Daoy (cell line): ENCODE data around the gene ERN1. TPM values are rescaled to one million over a fixed set of nuclear protein-coding genes. Genes with fewer than 3 reads are reported as not detected.
A peak's percentile ranks its signal among the peaks of the same experiment; 100 is the strongest.
"Not testable (repeated sequence)": the region's sequence is repeated elsewhere in the genome, so short reads cannot be mapped to it uniquely, and the experiment has no call there.

Experiments
- DNase-seq: peaks from one replicate; pipeline ENCODE4 v3.0.0-alpha.2; 2015; ENCODE audit warnings: low read depth
- total RNA-seq: library from RNA; depleted of rRNA; stranded (reverse); fragments of >200 nt; shearing (Covaris generic); gene quantifications from 2 replicates; pipeline ENCODE4 v1.2.3, GENCODE V29; 2014; rRNA removed

The ERN1 gene
- total RNA-seq, result 5.2 and 13.5 TPM in 2 replicates

DNA sequence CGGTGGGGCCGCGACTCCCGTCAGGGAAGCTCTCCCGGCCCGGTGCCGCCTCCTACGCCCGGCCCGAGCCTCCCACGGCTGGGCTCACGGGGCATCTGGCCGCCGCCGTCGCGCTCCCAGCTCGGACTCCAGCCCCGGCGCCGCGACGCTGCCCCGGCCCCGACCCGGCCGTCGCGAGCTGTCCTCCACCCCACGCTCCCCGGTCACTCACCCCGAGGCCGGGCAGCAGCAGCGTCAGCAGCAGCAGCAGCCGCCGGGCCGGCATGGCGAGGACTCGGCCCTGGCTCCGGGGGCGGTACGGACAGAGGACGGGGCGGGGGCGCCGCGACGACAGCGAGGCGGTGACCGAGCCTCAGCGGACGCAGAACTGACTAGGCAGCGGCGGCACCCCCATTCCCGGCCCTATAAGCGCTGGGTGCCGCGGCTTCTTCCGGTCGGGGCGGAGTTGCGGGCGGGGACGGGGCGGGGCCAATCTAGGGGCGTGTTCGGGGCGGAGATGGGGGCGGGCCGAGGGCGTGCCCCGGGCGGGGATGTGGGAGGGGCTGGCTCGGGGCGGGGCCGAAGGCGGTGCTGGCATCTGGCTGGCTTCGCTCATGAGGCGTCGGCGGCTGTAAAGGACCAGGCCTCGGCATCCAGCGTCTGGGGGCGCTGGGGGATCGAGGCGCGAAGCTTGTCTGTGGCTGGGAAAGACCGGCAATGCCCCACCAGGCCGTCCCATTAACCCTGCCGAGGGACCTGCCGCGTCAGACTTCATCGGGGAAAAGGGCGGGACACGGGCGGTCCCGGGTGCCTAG is at the start of gene ERN1:
ERN1 (minus strand) TSS at position 380 of the 794 bp plus-strand sequence; CDS start at position 265, 115 bp downstream.
- peak; percentile 95 for DNase-seq

DNA sequence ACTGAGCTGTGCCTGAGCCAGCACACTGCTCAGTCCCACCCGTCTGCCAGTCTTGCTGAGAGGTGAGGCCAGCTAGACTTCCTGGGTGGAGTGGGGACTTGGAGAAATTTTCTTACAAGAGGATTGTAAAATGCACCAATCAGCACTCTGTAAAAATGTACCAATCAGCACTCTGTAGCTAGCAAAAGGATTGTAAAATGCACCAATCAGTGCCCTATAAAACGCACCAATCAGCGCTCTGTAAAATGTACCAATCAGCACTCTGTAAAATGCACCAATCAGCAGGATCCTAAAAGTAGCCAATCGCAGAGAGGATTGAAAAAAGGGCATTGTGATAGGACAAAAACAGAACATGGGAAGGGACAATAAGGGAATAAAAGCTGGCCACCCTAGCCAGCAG is 49.1 kb upstream of the ERN1 start:
- not testable (repeated sequence) for DNase-seq

DNA sequence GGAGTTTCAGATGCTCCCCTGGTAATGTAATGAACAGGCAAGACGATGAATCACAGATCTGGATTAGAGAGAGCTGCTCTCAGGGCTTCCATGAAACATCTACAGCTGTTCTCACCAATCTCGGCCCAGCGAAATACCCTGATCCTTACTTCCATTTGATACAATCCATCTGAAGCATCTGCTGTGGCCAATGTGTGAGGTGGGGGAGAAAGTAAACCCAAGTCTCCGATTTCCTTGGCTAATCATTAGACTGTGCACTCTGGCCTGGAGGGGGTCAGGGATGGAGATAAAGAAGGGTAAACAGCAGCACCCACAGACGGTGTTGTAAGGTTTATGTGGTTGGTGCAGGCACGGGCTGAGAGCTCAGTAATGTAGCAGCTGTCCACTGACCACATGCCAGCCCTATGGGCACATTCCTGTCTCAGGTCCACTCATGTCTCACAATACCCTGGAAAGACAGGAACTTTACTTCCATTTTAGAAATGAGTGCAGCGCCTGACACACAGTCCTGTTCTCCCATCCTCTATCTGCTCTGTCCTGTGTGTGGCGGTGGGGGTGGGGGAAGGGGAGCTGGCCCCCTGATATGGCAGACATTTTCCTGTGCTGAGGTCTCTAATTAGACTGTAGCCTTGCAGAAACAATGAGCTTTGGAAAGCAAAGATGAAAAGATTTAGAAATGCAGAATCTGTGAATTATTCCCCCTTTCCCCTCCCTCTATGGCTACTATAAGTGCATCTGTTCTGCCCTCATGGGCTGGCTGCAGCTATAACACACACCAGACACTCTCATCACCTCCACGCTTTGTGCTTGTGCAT is 48.3 kb upstream of the ERN1 start:
- no peak for DNase-seq

DNA sequence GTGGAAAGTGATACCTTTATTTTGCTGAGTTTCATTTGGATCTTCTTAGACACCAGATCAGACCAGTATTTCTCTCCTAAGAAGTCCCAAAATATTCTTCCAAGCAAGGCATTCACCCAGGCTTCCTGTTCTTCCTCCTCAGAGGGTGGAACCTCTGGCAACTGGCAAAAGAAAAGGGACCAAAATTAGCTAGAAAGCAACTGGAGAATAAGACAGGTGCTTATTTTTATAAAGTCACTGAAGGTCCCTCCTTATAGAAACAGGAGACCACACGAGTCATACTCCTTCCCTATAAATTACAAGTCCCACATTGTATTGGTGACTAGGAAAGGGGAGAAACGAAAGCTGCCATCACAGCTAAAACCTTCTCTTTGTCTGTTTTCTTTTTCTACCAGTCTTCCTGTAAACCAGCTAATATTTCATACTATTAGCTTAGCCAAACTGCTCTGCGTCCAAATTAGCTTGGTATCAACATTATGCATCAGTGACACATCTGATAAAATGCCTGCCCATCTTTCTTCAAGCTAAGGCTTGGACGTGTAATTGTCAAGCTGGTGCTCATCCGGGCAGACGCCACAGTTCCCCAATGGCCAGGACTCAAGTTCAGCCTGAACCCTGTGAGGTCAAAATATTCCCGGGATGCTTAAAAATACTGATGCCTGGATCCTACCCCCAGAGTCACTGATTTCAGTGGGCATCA is 47.5 kb upstream of the ERN1 start:
- DNase-seq, result no peak

DNA sequence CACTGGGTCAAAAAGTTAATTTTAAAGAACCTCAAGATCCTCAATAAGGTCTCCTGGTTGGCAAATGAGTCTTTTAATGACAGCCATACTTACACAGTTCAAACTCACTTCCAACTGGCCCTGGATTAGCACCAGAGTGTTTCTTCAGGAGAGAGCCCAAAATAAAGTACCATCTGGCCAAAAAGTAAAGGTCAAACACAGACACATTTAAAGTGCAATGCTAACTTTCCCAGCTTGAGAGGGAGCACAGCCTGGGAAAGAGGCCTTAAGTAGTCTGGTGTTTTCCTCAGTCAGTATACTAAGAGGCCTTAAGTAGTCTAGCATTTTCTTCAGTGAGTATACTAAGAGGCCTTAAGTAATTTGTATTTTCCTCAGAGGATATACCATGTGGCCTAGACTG is 46.6 kb upstream of the ERN1 start:
- DNase-seq, result no peak

DNA sequence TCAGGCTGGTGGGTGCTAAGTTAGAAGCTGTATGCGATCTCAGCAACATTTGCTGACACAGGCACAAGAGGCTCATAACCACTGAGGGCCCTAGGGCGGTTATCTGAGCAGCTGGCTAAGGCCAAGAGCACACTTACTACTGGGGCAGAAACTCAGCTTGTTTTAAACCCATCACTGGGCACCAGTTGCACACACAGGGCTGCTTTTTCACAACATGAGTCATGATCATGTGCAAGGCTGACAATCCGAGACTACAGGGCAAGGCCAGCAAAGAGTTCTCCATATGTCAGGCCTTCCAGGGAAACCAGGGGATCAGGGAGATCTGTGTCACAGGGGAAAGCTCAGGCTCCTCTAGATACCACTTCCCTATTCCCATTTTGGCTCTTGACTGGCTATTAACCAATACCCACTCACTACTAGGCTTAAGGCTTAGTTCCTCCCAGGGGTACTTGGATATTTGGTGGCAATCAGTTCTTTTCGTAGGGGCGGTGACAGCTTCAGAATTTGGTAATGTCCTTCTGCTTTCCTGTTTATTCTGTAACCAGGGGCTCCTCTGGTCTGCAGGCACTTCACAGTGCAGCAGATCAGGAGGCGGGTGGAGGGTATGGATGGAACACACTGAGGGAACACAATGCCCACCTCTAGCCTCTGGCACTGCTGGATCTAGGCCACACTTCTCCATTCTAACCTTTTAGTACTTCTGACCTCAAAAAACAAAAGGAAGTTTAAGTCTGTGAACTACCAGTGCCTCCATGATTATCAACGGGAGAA is 44.9 kb upstream of the ERN1 start:
- DNase-seq, result peak; percentile 9

DNA sequence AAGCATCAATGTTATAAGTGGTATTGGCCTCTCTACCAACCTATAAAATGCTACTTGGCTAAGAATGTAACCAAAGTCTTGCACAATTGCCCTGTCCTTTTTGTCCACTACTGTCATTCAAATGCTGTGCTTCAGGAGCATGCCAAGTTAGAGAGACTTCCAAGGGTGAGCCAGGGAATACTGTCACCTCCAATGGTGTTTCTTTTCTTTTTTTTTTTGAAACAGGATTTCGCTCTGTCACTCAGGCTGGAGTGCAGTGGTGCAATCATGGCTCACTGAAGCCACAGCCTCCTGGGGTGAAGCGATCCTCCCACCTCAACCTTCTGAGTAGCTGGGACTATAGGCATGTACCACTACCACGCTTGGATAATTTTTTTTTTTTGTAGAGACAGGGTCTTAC is 43.7 kb upstream of the ERN1 start:
- no peak for DNase-seq

DNA sequence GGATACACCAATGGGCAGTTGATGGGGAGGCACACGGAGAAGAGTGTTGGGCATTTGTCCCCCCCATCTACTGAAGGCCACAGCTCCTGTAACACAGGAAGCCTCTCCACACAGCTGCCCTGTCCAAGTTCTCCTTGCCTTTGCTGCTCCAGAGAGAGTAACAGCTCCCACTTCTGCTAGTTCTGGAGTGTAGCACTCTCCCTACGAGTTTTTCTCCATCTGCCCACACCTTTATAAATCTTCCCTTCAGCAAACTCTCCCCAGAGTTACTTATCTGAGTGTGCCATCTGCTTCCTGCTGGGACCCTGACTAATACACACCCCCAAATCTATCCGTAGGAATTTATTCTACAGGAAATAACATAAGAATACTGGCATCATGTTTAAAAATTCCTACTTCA is 42.6 kb upstream of the ERN1 start:
- no peak for DNase-seq

DNA sequence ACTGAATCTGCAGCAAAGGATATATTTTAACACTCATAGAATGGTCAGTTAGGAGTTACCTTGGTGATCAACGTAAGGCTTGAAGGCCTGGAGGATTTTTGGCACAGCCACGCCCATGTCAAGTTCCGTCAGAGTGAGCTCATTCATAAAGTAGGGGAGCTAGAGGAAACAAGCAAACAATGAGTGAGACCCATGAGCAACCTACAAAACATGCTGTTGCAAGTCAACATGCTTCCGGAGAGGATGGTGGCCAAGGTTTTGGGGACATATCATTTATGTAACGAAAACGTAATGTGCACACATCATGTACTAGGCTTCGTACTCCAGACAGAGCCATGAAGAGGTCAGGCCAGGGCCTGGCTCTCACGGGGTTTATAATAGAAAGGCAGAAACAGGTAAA is 41.1 kb upstream of the ERN1 start:
- no peak for DNase-seq

DNA sequence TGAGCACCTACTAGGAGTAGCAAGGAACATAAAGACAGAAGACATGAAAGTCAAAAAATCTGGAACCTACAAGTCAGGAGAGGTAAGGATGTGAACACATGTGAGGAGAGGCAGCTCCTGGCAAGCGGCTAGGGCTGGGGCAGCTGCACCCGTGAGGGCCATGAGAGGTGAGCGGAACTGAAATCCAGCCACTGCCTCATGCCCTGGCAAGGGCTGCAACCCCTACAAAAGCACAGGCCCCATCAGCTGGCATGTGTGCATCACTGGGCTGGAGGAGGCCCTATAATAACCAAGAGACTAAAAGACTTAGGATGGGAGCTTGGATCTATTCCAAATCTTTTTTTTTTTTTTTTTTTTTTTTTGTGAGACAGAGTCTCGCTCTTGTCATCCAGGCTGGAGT is 40.3 kb upstream of the ERN1 start:
- no peak for DNase-seq

DNA sequence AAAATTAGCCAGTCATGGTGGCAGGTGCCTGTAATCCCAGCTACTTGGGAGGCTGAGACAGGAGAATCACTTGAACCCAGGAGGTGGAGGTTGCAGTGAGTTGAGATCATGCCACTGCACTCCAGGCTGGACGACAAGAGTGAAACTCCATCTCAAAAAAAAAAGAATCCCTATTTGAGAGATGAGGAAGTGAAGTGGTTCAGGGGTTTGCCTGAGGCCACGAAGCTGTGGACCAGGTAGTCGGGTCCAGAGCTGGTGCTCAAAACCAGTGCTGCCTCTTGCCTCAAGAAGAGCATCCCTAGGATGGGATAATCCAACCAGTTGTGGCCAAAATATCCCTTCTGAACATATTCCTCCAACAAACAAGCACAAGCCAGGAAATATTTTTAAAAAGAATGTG is 37.7 kb upstream of the ERN1 start:
- DNase-seq, result not testable (repeated sequence)

DNA sequence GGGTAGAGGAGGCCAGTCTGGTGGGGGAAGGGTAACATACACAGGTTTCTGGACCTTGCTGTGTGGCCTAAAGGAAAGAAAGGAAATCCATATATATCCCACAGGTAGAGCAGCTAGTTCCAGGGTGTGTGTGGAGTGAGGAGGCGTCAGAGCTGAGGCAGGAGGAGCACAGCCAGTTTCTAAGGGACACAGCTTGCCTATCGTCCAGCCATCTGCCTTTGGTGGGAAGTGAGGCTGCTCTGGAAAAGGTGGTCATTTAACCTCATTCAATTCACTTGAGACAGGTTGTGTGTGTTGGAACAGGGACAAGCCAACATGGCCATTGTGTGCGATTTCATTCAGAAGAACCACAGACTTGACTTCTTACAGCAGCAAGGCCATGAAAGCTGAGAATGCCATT is 36.9 kb upstream of the ERN1 start:
- DNase-seq, result no peak

DNA sequence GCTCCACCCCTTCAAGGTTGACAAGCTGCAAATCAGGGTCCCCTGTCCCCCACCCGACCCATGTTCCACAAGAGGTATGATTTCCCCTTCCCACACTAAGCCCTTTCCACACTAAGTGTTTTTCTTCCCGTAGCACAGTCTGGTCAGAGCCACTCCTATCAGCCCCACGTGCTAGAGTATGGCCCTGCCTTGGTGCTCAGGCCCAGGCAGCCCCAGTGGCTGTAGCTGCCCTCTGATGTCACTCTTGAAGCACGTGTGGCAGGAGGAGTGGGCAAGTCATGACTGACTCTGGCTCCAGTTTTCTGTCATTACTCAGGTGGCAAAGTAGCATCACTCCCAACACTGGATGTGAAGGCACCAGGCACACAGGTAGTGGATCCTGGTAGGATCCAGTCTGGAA is 35.4 kb upstream of the ERN1 start:
- no peak for DNase-seq

DNA sequence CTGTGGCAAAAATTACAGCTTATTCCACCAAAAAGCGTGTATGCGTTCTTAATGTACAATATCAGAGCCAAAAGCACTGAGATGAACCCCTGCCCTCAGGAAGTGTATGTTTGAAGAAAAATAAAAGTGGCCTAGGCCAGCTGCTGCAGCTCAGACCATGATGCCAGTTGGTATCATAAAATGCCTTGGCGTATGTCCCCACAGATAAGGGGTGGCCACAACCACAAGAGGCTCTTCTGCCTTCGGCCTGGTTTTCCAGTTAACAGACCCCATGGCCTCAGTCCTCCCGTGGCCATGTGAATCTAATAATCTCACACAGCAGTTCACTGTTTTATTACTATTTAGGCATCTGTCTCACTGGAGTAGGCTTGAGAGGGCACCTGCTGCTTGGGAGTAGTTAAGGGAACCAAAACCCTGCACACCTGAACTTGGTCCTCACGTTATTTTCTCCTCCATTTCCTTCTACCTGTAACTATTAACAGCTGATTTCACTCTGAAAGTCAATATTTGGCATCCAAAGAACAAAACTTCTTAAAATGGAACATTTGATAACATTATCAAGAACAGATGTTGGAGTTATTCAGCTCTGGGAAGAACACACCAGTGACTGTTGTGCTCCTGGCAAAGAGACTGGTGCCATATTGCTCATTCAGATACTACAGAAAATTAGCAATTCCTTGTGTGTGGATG is 34.8 kb upstream of the ERN1 start:
- no peak for DNase-seq

DNA sequence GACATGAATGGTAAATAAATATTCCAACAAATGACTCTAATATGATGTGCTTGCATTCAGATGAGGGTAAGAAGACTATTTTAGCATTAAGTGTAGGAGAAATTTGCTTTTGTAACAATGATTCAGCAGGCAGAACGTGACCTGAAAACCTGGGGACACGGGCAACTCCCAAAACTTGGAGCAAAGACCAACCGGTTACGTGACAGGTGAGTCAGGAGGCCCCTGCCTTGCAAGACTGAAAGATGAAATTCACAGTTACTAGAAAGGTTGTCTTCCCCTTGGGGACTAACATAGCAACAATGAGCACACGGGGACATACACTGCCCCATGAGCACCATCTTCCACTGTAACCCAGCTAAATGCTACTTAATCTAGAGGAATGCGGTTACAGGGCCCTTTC is 33.5 kb upstream of the ERN1 start:
- no peak for DNase-seq

DNA sequence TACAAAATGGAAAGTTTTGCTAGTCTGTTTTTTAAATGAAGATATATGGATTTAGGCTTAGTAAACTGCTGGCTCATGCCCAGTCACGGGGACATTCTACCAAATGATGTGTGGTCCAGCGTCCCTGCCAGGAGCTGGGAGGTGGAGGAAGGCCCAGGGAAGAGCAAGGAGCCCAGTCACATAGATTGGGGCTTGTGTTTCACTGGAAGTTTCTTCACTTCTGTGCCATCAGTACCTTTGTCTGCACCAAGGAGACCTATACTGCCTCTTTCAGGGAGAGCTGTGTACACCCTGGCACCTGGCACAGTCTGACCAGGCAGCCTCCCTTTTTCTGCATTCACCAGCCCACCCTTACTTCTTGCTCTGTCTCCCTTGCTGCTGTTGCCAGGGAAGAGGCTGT is 32.6 kb upstream of the ERN1 start:
- no peak for DNase-seq

DNA sequence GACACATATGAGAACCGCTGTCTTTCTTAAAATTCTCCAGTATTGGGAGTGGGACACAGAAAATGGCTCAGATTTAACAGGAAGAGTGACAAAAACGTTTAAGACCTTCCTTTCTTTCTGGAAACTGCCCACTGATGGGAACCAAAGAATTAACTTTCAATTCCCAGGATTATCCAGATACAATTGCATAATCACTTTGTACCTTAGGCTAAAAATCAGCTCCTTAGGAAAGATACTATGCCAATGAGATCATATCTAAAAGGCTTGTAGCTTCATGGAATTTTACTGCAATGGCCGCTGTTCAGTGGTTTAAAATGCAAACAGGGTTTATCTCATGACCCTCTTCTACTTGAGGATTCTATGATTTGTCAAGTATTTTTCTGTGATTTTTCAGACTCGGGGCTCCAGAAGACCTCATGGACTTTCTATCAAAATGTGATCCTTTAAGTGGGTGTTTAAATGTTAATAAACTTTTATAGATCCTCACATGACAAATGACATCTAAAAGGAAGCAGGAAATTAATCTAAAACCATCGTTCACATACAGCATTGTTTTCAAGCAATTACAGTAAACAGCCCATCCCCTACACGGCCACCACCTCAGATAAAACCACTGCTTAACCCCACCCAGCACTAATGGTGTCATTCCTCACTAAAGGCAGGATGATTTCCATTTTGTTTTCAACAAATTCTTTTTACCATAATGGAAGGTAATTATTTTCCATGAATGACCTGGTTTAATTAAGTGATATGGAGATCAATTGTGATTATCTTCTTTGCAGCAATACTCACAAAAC is 31.6 kb upstream of the ERN1 start:
- DNase-seq, result no peak

DNA sequence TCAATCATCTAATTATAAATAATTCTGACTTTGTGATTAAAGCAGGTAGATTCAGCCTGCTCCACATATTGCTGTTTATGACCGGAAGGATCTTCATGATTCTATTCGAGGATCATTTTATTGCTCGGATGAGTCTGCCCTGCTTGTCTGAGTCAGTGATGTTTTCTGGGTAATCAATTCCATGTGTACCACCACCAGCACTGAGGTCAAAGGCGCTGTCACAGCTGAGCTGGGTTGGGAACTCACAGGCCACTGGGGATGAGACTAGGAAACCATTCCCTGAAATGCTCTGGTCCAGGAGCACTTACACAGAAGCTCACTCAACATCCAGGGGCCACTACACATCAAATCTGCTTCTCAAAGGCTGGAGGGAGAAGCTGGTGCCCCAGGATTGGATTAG is 30.4 kb upstream of the ERN1 start:
- no peak for DNase-seq

DNA sequence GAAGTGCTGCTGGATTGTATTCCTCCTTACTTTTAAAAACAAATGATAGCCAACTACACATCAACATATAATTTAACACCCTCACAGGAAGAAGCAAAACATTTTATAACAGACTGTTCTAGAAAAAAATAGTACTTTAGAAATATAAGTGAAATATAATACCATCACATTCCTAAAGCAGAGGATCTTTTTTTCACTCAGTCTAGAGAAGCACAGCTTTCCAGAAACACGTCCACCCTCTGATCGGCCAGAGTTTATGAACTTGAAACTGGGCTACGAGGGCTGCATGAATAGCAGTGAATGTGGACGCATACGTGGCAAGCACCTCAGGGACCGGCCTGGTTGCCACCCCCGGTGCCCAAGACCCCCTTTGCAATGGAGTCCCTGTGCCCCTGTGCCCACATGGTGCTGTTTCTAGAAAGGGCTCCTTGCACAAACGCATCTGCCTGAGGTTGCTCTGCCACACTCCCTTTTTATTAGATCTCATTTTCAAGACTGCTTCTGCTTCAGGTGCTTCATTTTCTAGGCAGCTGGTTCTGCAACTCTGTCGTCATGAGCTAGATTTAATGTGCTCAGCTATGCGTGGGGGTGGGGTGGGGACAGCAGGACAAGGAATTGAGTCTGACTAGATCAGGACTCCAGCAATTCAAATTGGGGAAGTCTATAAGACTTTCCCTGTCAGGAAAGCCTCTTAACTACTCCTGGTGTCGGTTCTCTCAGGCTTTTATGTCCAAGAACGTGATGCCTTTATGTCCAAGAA is 29.1 kb upstream of the ERN1 start:
- no peak for DNase-seq

DNA sequence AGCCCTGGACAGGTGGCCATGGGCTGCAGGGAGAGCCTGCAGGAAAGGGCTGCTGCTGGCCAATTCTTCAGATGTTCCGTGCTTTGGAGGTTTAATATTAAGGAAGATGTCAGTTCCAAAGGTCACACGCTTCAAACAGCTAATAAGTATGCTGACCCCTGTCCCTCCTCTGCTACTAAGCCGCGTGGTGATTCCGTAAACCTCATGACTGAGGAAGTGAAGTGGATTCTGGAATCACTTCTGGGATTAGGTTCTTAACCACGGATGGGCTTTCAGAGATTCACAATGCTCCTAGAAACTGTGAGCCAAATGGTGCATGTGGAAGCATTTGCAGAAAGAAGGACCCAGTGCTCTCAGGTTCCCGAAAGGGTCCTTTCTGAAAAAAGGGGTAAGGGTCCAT is 28.5 kb upstream of the ERN1 start:
- no peak for DNase-seq
